AG04450 (cell line): ENCODE results near the gene RUBCNL. TPM values are rescaled to one million over a fixed set of nuclear protein-coding genes. Genes with fewer than 3 reads are reported as not detected.

ENCODE experiments used
- CTCF ChIA-PET: fragments of 300-600, 350-600 bp; formaldehyde crosslinking; extraction: SDS; loops from one replicate; lab custom pipeline; 2022; ENCODE audit warnings: antibody characterized with exemption, inconsistent platforms; lab: Charles Lee
- POLR2A ChIA-PET: fragments of 350-600 bp; formaldehyde crosslinking; extraction: SDS; loops from one replicate; lab custom pipeline; 2021; ENCODE audit warnings: antibody characterized with exemption, inconsistent platforms; lab: Yijun Ruan, JAX
- DNase-seq: peaks from one replicate; pipeline ENCODE4 v3.0.0-alpha.2; 2011; ENCODE audit warnings: low read depth, low spot score
- H3K27ac ChIP-seq: one replicate; pipeline ENCODE4 v1.5.1; 2012; ENCODE audit warnings: low read depth, low read length, control low read depth
- H3K27me3 ChIP-seq: one replicate; pipeline ENCODE4 v1.6.0; 2012; ENCODE audit warnings: low read length; ENCODE audit not compliant: control insufficient read depth, insufficient read depth
- H3K4me3 ChIP-seq: 2 replicates; pipeline ENCODE4 v1.5.1; 2011; ENCODE audit warnings: mild to moderate bottlenecking, low read depth, low read length, control low read depth
- H3K9me3 ChIP-seq: 2 replicates; pipeline ENCODE4 v1.5.1; 2012; ENCODE audit warnings: low read length; ENCODE audit not compliant: control insufficient read depth, insufficient read depth
- polyA plus RNA-seq: library from polyadenylated mRNA; depleted of rRNA; stranded (reverse); fragments of >200 nt; gene quantifications from 2 replicates; pipeline ENCODE4 v1.2.3, GENCODE V29; 2011; rRNA removed
- small RNA-seq: library from RNA; depleted of rRNA; stranded (forward); fragments of <200 nt; gene quantifications from one replicate; pipeline ENCODE3, GENCODE V24; 2012; ENCODE audit warnings: low read depth; ENCODE audit not compliant: insufficient read length
- TF ChIP-seq, protein P1 (sequence below): IDR thresholded peaks from 2 replicates; pipeline ENCODE4 v1.5.1; 2011; ENCODE audit warnings: low read depth, low read length, control low read depth, inconsistent platforms

Gene RUBCNL
- polyA plus RNA-seq, 1 experiment, result not detected

DNA sequence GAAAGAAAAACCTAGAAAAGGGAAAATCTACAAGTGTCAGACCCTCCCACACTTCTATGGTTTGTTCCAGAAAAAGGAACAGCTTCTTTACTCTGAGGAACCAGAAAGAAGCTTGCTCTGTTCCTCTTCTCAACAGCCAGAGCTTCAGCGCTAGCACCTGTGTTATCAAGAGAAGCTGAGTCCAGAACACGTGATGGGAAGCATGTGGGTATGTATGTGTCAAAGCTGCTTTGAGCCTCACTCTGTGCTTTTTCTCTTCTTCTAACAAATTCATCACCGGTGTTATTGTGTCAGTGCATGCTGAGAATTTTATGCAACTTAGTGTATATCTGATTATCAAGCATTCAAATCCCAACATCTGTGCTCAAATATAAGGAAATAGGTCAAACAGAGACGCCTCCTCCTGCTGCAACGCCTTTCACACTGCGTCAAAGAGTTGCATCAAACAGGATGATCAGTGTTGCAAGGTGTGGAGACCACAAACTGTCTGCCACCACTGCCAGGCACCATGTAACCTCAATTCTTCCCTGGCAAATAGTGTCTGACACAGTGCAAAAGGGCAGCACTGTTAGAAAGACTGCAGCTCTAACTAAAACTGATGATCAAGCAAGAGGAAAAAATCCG is 91.4 kb downstream of the RUBCNL start:
- no peak for DNase-seq
- POLR2A ChIA-PET, result no interaction called here
- CTCF ChIA-PET, result interaction anchor here (0.7 kb wide), 1 partner anchor 26 kb away, joined by 3 read pairs; no protein-coding TSS in a partner anchor
- Histone ChIP-seq H3K27ac (peak overlapping the region; percentile 50), H3K27me3 (peaks cover 5% of the 10 kb centered on the region), H3K4me3 (no peak overlapping the region), H3K9me3 (no peaks in the 10 kb centered on the region)
- TF ChIP-seq, protein P1, sequence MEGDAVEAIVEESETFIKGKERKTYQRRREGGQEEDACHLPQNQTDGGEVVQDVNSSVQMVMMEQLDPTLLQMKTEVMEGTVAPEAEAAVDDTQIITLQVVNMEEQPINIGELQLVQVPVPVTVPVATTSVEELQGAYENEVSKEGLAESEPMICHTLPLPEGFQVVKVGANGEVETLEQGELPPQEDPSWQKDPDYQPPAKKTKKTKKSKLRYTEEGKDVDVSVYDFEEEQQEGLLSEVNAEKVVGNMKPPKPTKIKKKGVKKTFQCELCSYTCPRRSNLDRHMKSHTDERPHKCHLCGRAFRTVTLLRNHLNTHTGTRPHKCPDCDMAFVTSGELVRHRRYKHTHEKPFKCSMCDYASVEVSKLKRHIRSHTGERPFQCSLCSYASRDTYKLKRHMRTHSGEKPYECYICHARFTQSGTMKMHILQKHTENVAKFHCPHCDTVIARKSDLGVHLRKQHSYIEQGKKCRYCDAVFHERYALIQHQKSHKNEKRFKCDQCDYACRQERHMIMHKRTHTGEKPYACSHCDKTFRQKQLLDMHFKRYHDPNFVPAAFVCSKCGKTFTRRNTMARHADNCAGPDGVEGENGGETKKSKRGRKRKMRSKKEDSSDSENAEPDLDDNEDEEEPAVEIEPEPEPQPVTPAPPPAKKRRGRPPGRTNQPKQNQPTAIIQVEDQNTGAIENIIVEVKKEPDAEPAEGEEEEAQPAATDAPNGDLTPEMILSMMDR, result no peak

DNA sequence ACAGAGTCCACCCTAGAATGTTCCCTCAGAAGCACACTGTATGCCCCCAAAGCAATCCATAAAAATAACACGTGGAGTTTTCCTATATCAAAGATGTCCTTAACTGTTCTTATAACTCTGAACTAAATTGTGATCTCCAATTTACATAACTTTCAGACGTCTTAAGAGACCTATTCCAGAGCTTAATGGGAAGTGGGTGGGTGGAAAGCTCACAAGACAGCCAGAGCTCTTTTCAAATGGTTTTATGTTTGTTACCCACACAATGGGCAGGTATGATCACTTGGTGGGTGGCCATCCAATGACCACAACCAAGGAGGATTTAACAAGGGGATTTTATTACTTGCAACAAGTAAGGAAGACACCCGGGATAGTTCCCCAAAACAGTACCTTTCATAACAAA is 93.6 kb downstream of the RUBCNL start:
- Histone ChIP-seq H3K4me3 (no peak overlapping the region), H3K27ac (no peak overlapping the region), H3K27me3 (peaks cover 9% of the 10 kb centered on the region), H3K9me3 (no peaks in the 10 kb centered on the region)
- CTCF ChIA-PET, result no interaction called here
- POLR2A ChIA-PET, result no interaction called here
- DNase-seq, result no peak
- TF ChIP-seq, protein P1, result no peak

Small RNAs within 50 kb of the gene (small RNA-seq; reads per million reads assigned to genes)
- gene RNU2-6P (not detected), gene RNU6-68P (not detected)

Other genes starting within 250 kb of the RUBCNL start
- not detected in 2 replicates for gene LCP1, start 205.1 kb downstream of the RUBCNL start, polyA plus RNA-seq
- not detected in 2 replicates for gene LRRC63, start 175.3 kb downstream of the RUBCNL start, polyA plus RNA-seq
- gene LRCH1, start 165.9 kb upstream of the RUBCNL start, polyA plus RNA-seq, result 16.5 and 17.4 TPM in 2 replicates